Measurements from ENCODE around the gene ZMYND8.
"Not testable (repeated sequence)": the region's sequence is repeated elsewhere in the genome, so short reads cannot be mapped to it uniquely, and the experiment has no call there.

The ZMYND8 gene

GRCh38 chr20:47265214-47265613 is 91.3 kb downstream of the ZMYND8 start:
- DNase-seq (ENCODE audit: low spot score) = no peak

- not testable (repeated sequence) for DNase-seq (ENCODE audit: low spot score)
Observed at GRCh38 chr20:47264137-47264769, 92.2 kb downstream of the ZMYND8 start.

DNA sequence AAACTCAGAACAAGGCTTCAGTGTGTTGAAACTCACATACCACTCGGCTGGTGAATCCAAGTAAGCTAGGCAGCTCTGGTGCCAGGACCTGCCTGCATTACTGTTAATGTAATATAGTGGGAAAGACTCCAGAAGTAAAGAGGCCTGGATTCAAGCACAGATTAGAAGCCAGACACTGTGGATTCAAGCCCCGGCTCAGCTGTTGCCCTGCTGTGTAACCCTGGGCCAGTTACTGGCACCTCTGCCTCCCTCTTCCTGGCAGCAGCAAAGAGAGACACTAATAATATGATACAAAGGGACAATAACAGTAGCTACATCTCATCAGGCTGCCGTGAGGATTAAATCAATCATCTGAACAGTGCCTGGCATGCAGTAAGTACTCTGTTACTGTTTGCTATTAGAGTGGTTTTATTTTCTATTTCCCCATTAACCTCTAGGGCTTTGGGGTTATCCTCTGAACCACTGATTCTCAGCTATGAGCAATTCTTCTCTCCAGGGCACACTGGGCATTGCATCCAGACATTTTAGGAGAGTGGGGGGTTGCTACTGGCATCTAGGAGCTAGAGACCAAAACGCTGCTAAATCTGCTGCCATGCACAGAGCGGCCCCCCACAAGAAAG is 92.9 kb downstream of the ZMYND8 start:
- DNase-seq (ENCODE audit: low spot score) = no peak

GRCh38 chr20:47263080-47263464 is 93.4 kb downstream of the ZMYND8 start:
- no peak for DNase-seq (ENCODE audit: low spot score)

DNA sequence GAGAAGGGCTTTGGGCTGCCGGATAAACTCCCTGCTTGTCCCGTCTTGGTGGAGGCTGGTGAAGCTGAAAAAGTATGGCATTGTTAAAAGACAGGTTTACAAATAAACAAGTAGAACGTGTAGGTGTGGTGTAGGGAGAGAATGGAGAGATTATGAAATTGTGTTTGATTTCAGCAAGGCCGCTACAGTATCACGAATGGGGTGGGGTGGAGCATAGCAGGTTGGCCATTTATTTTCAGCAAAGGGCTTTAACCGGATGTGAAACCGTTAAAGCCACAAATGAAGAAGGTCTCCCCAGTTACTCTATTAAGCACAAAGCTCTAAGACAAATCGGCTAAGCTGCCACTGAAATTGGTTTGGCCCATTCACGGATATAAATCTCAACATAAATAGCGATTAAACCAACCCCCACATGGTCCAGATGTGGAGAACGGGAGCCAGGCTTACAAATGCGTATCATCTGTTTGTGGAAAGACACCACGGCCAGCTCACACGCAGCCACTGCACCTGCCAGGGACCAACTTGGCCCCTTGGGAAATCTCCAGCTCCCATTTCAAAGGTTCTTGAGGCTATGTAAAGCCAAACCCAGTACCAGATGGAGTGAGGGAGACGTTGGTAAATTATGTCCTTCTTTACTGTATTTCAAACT is 94.0 kb downstream of the ZMYND8 start:
- no peak for DNase-seq (ENCODE audit: low spot score)

- DNase-seq (ENCODE audit: low spot score) = no peak
Observed at GRCh38 chr20:47262008-47262364, 94.5 kb downstream of the ZMYND8 start.

DNA sequence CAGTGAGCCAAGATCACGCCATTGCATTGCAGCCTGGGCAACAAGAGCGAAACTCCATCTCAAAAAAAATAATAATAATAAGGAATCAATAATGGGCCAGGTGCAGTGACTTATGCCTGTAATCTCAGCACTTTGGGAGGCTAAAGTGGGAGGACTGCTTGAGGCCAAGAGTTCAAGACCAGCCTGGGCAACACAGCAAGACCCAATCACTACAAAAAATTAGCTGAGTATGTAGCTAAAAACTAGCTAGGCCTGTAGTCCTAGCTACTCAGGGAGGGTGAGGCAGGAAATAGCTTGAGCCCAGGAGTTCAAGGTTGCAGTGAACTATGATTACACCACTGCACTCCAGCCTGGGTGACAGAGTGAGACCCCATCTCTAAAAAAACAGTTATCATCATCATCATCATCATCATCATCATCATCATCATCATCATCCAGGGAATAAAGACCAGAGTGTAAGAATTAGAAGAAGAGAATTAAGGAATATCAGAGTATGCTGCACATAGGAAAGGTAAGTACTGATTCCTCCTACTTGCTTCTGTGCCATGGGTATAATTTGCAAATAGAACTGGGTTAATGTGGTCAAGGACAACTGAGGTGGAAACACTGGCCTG is 95.2 kb downstream of the ZMYND8 start:
- not testable (repeated sequence) for DNase-seq (ENCODE audit: low spot score)

GRCh38 chr20:47260540-47261126 is 95.9 kb downstream of the ZMYND8 start:
- DNase-seq (ENCODE audit: low spot score) = not testable (repeated sequence)

- no peak for DNase-seq (ENCODE audit: low spot score)
Observed at GRCh38 chr20:47258745-47259695, 97.5 kb downstream of the ZMYND8 start.

- DNase-seq (ENCODE audit: low spot score) = no peak
Observed at GRCh38 chr20:47257771-47258170, 98.7 kb downstream of the ZMYND8 start.

DNA sequence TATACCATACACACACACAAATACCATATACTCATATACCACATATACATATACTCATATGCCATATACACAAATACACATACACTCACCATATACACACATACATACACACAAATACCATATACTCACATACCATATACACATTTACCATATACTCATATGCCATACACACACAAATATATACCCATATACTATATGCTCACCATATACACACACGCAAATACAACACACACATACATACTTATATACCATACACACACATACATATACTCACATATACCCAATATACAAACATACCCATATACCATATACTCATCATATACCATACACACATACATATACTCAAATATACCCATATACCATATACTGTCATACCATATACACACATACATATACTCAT is 99.2 kb downstream of the ZMYND8 start:
- no peak for DNase-seq (ENCODE audit: low spot score)

DNA sequence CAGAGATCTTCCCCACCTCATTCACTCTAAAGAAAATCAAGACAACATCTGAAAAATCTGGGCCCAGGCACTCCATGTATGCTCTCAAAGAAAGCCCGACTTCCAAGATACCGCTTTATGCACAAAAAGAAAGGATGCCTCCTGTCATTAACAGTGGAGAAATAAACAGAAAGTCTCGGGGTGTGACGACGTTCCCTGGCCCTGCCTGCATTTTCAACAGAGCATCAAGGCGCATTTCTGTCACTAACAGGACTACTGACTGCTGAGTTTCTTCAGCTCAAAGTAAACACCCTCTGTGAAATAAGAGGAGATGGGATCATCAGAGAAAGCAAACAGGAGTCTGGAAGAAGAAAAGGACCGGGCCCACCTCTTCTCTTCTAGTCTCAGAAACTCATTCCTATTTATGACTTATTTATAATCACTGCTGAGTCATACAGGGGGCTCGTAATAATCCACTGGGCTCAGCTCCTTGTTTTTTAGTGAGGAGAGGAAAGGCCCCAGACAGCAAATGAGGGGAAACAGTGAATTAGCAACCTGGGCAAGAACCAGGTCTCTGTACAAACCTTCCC is 99.7 kb downstream of the ZMYND8 start:
- DNase-seq (ENCODE audit: low spot score) = no peak

DNA sequence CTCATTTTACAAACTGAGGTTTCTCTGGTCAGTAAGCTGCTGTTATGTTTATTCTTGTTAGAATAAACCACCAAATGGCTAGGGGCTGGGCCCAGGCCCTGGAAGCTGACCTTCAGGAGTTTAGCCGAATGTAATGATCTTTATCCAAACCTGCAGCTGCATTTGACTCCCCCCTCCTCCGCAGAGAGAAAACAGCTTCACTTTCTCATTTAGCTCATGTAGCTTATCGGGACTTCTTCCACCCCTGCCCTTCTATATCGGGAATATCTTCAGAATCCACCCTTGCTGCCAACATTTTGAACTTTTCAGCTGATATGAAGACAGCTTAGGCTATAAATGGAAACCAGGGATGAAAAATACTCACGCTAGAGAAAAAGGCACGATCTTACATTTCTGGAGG is 102.6 kb downstream of the ZMYND8 start:
- no peak for DNase-seq (ENCODE audit: low spot score)

GRCh38 chr20:47252879-47253307 is 103.6 kb downstream of the ZMYND8 start:
- DNase-seq (ENCODE audit: low spot score) = no peak

DNA sequence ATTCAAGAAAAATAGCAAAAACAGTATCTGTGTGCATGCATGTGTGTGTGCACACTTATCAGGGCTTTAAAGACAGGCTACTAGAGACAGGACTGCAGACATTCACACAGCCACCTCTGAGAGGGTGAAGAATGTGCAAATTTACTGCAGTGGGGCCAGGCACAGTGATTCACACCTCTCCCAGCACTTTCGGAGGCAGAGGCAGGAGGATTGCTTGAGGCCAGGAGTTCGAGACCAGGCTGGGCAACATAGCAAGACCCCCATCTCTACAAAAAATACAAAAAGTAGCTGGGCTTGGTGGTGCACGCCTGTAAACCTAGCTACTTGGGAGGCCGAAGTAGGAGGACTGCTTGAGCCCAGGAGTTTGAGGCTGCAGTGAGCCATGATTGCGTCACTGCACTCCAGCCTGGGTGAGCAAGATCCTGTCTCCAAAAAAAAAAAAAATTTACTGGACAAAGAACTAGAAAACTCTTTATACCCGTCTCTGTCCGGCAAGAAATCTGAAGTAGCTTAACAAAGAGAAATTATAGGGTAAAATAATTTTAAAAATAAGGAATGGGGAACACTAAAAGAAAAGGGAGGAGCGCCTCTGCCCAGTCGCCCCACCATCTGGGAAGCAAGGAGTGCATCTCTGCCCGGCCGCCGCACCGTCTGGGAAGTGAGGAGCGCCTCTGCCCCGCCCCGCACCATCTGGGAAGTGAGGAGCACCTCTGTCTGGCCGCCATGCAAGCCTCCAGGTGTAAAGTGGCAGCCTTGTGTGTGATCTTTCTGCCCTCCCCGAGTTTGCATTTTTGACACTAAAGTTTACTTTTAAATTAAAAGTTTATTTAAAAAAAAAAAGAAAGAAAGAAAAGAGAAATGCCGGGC is 105.1 kb downstream of the ZMYND8 start:
- no peak for DNase-seq (ENCODE audit: low spot score)

DNA sequence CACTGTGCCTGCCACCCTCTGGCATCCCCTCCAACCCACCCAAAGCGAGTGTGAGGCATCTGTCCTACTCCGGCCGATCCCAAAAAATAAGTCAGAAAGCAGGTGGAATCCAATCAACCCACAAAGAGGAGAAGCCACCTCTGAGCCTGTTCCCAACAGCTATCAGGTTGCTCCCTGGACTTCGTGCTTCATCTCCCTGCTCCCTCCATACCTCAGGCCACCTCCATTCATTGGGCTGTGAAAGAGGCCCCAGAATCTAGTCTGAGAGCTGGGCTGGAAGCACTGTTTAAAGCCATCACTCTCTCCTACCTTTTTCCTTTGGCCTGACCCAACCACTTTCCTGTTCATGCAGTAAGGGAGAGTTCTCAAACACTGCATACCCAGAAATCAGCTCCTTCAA is 106.1 kb downstream of the ZMYND8 start:
- no peak for DNase-seq (ENCODE audit: low spot score)

- no peak for DNase-seq (ENCODE audit: low spot score)
Observed at GRCh38 chr20:47249913-47250312, 106.6 kb downstream of the ZMYND8 start.

DNA sequence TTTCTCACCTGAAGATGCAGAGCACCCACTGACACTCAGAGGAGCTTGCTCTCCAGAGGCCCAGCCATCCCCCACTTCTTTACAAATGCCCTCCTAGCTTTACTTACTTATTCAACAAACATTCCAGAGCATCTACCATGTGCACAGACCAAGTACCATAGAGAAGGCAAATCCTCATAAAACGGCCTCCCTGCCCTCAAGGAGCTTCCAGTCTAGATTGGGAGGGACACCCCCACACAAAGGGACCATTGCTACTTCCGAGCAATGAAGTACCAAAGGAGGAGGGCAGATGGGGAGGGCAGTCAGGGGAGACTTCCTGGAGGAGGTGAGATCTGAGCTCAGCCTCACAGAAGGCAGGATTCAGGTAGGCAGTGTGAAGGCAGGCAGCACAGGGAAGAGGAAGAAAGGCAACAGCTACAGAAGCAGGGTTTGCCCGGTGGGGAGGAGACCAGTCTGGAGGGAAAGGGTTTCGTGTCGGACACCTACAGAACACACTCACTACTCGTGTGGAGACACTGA is 108.0 kb downstream of the ZMYND8 start:
- no peak for DNase-seq (ENCODE audit: low spot score)

- no peak for DNase-seq (ENCODE audit: low spot score)
Observed at GRCh38 chr20:47247972-47248371, 108.5 kb downstream of the ZMYND8 start.
